H1 (cell line): ENCODE data around the gene CXCL3.

Source experiments
- CBX8 ChIP-seq: fragments of 300-800, 300-1000 bp; sonication (generic); IDR thresholded peaks from 2 replicates; pipeline ENCODE4 v1.7.1; 2016; ENCODE audit warnings: low read depth, low read length, borderline replicate concordance
- CTCF ChIP-seq, 3 experiments: IDR thresholded peaks; 1 replicate in 2 of 3; 2 replicates in 1 of 3; pipeline versions ENCODE4 v1.5.1 to v1.6.1; 2011; ENCODE audit warnings: low read length in 3 of 3, mild to moderate bottlenecking in 3 of 3, inconsistent platforms in 2 of 3, low read depth in 1 of 3, moderate library complexity in 1 of 3; ENCODE audit not compliant: insufficient read depth in 1 of 3; ENCODE audit errors: control extremely low read depth in 1 of 3
- EGR1 ChIP-seq: IDR thresholded peaks from 2 replicates; pipeline ENCODE4 v1.6.1; 2011; ENCODE audit warnings: low read depth, low read length, borderline replicate concordance
- EZH2 ChIP-seq: fragments of 200-600 bp; sonication (generic); IDR thresholded peaks from 2 replicates; pipeline ENCODE4 v1.7.1; 2012; ENCODE audit warnings: low read depth, mild to moderate bottlenecking, moderate library complexity, low read length, inconsistent platforms; ENCODE audit not compliant: severe bottlenecking
- RAD21 ChIP-seq, 2 experiments: IDR thresholded peaks in 1 of 2; conservative IDR thresholded peaks in 1 of 2; 2 replicates each; pipeline ENCODE4 v1.6.1; 2011; ENCODE audit warnings: low read depth in 2 of 2, low read length in 2 of 2, improper control_type of control experiment in 1 of 2, inconsistent platforms in 1 of 2, mild to moderate bottlenecking in 1 of 2, moderate library complexity in 1 of 2
- SIX5 ChIP-seq: IDR thresholded peaks from 2 replicates; pipeline ENCODE4 v1.6.1; 2011; ENCODE audit warnings: mild to moderate bottlenecking, low read depth, low read length
- SP1 ChIP-seq: IDR thresholded peaks from 2 replicates; pipeline ENCODE4 v1.6.1; 2011; ENCODE audit warnings: low read depth, low read length
- SP2 ChIP-seq: IDR thresholded peaks from 2 replicates; pipeline ENCODE4 v1.6.1; 2012; ENCODE audit warnings: mild to moderate bottlenecking, low read length, inconsistent platforms

- TF ChIP-seq EZH2 (no peak), CTCF (IDR thresholded peaks at IDR 0.05; ENCODE audit: control extremely low read depth in 1 of 3, insufficient read depth in 1 of 3, low read depth in 1 of 3, low read length in 3 of 3) (peak in 1 of 3 experiments; percentile 6; a peak in 1 of 4 replicates), SP2 (no peak), SP1 (no peak), EGR1 (no peak), CBX8 (no peak), SIX5 (no peak), RAD21 (IDR thresholded peaks at IDR 0.05 in 1 of 2, conservative IDR thresholded peaks at IDR 0.05 in 1 of 2; ENCODE audit: low read depth in 2 of 2, low read length in 2 of 2) (0 out of 4 replicates have a peak, but pooled peaks of 1 of the 2 experiments have one; percentile 7)
Observed at GRCh38 chr4:74037076-74037955, 1.2 kb downstream of the CXCL3 start.
